Panc1 (cell line): Measurements from ENCODE around the gene MTA1. TPM values are rescaled to one million over a fixed set of nuclear protein-coding genes. Genes with fewer than 3 reads are reported as not detected.
A peak's percentile ranks its signal among the peaks of the same experiment; 100 is the strongest.

ENCODE experiments used
- ATAC-seq: fragments of 200-7000 bp; cut with Tn5 transposase; 2 replicates; pipeline ENCODE4 v1.9.1; 2020; ENCODE audit warnings: mild to moderate bottlenecking, moderate library complexity
- Bru-seq: library from RNA; stranded (reverse); fragments of 400-500 nt; gene quantifications from one replicate; lab custom pipeline; 2021; lab: Mats Ljungman, UMichigan
- BruChase-seq, 2 experiments: library from RNA; stranded (reverse); fragments of 400-500 nt; gene quantifications; one replicate each; lab custom pipeline; 2021; lab: Mats Ljungman, UMichigan
- BruUV-seq: library from RNA; stranded (reverse); fragments of 400-500 nt; replicated peaks from 2 replicates; lab custom pipeline; 2021; lab: Mats Ljungman, UMichigan
- CTCF ChIA-PET: fragments of 300-600 bp; sonication (Branson Sonifier 250); formaldehyde crosslinking; loops from one replicate; lab custom pipeline; 2022; ENCODE audit warnings: antibody characterized with exemption; lab: Charles Lee
- POLR2A ChIA-PET: fragments of 300-600 bp; sonication (Branson Sonifier 250); formaldehyde crosslinking; loops from one replicate; lab custom pipeline; 2022; ENCODE audit warnings: antibody characterized with exemption; lab: Charles Lee
- DNase-seq: peaks from one replicate; pipeline ENCODE4 v3.0.0-alpha.2; 2010; ENCODE audit warnings: low read depth, low spot score
- H3K27ac ChIP-seq: 2 replicates; pipeline ENCODE4 v1.5.1; 2011; ENCODE audit warnings: mild to moderate bottlenecking, low read length, inconsistent platforms
- H3K27me3 ChIP-seq: fragments of 200-500 bp; sonication (Bioruptor generic); 2 replicates; pipeline ENCODE4 v1.6.0; 2014; ENCODE audit warnings: low read length, inconsistent platforms; ENCODE audit not compliant: control insufficient read depth, insufficient read depth
- H3K36me3 ChIP-seq: fragments of 200-500 bp; sonication (Bioruptor generic); 2 replicates; pipeline ENCODE4 v1.5.1; 2014; ENCODE audit warnings: inconsistent platforms, mild to moderate bottlenecking, low read length, moderate library complexity; ENCODE audit not compliant: control insufficient read depth, insufficient read depth
- H3K4me1 ChIP-seq: 2 replicates; pipeline ENCODE4 v1.5.1; 2011; ENCODE audit warnings: inconsistent platforms, mild to moderate bottlenecking, low read length, moderate library complexity; ENCODE audit not compliant: control insufficient read depth, insufficient read depth
- H3K4me3 ChIP-seq, 2 experiments: 2 replicates each; pipeline ENCODE4 v1.5.1; 2011 to 2012; ENCODE audit warnings: low read depth in 2 of 2, low read length in 2 of 2, mild to moderate bottlenecking in 2 of 2, inconsistent platforms in 1 of 2, moderate library complexity in 1 of 2
- H3K9me3 ChIP-seq: fragments of 200-500 bp; sonication (Bioruptor generic); 2 replicates; pipeline ENCODE4 v1.5.1; 2014; ENCODE audit warnings: low read depth, mild to moderate bottlenecking, inconsistent platforms, low read length, moderate library complexity; ENCODE audit not compliant: control insufficient read depth, insufficient read depth
- POLR2AphosphoS5 ChIP-seq: IDR thresholded peaks from 2 replicates; pipeline ENCODE4 v1.6.1; 2012; ENCODE audit warnings: mild to moderate bottlenecking, low read depth, low read length, moderate library complexity
- SIN3A ChIP-seq: IDR thresholded peaks from 2 replicates; pipeline ENCODE4 v1.6.1; 2012; ENCODE audit warnings: low read depth, mild to moderate bottlenecking, low read length, moderate library complexity, borderline replicate concordance; ENCODE audit not compliant: insufficient read depth
- TCF7L2 ChIP-seq: IDR thresholded peaks from 2 replicates; pipeline ENCODE4 v1.6.1; 2011; ENCODE audit warnings: mild to moderate bottlenecking, low read depth, low read length, inconsistent platforms
- in situ Hi-C: cut with HindIII; loops from 2 replicates; pipeline ENCODE4 v1.10.0; 2016; ENCODE audit warnings: low sequenced_read_pairs, low pct_unique_long_range_greater_than_20kb
- intact Hi-C: fragments of 100-400 bp; cut with micrococcal nuclease; formaldehyde crosslinking; loops from one replicate; pipeline ENCODE4 v1.10.0; 2022; ENCODE audit not compliant: unreplicated experiment
- long read RNA-seq: library from polyadenylated mRNA; unstranded; transcript quantifications from one replicate; pipeline ENCODE4 v2.0.0, GENCODE V29; 2021; ENCODE audit not compliant: unreplicated experiment
- polyA plus RNA-seq: library from polyadenylated mRNA; unstranded; fragments of >200 nt; gene quantifications from one replicate; pipeline ENCODE4 v1.2.1, GENCODE V29; 2012; ENCODE audit warnings: missing spikeins; ENCODE audit not compliant: insufficient read length
- total RNA-seq: library from RNA; stranded (reverse); gene quantifications from one replicate; pipeline ENCODE4 v1.2.1, GENCODE V29; 2021; ENCODE audit not compliant: unreplicated experiment
- TF ChIP-seq, protein P1 (sequence below), 2 experiments: IDR thresholded peaks; 2 replicates each; pipeline ENCODE4 v1.6.1; 2011 to 2012; ENCODE audit warnings: low read depth in 2 of 2, control low read depth in 1 of 2, low read length in 1 of 2, mild to moderate bottlenecking in 1 of 2, moderate library complexity in 1 of 2; ENCODE audit not compliant: insufficient read depth in 1 of 2
- TF ChIP-seq, protein P2 (sequence below): fragments of 450-650 bp; IDR thresholded peaks from 2 replicates; pipeline ENCODE4 v1.5.1; 2017; ENCODE audit warnings: mild to moderate bottlenecking

The MTA1 gene
- total RNA-seq (105 TPM), Bru-seq, nascent RNA (percentile 68 among the genes with signal in this experiment), BruChase-seq, experiment 1, labeled RNA remaining after a 2-hour chase (percentile 75 among the genes with signal in this experiment), BruChase-seq, experiment 2, labeled RNA remaining after a 6-hour chase (percentile 76 among the genes with signal in this experiment)
- polyA plus RNA-seq, result 102 TPM
- long read RNA-seq, transcript MTA1-212 (2 exons, 700 nt), result major isoform, 23 of 74 reads
- long read RNA-seq, transcript MTA1-211 (3 exons, 842 nt), result minor isoform, 5 of 74 reads
- long read RNA-seq, partial matches to known transcripts, result 14 of 74 reads
- long read RNA-seq, other reads (novel, unspliced or antisense), result 27 of 74 reads

DNA sequence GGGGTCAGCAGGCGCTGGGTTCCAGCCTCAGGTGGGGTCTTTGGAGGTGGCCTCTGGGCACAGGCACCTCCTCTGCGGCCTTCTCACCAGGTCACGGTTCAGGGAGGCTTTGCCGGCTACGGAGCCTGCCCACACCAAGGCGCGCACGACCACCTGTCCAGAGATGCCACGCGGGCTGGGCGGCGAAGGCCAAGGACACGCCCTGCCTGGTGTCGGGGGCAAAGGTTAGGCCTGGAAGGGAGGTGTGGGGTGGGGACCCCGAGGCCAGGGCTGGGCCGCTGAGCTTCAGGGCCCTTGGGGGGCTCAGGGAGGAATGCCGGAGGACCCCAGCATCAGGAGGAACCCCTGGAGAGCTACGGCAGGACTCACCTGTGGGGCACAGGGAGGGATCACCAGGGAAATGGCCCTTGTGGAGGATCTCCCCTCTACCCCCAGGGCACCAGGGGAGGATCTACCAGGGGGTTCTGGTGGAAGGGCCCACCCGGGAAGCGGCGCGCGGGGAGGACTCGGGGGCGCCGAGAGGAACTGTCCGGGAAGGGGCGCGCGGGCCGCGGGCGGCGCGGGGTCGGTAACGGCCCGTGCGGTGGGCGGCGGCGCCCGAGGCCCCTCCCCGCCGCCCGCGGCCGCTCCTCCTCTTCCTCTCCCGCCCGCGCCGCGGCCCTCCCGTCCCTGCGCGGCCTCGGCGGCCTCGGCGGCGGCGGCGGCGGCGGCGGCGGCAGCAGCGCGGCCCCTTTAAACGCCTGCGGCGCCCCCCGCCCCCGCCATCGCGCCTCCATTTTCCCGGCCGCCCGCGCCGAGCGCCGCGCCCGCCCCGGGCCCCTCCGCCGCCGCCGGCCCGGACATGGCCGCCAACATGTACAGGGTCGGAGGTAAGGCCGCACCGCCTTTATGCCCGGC lies at the start of gene MTA1:
MTA1 (plus strand) TSS at position 633 of the 897 bp plus-strand sequence; CDS start at position 842, 209 bp downstream.
- H3K27ac ChIP-seq, result peak within 1 kb of the TSS; percentile 82
- H3K9me3 ChIP-seq, result no peaks in the 10 kb centered on the region
- H3K4me1 ChIP-seq, result peaks cover 19% of the 10 kb centered on the region
- peak within 1 kb of the TSS; percentile 74 for H3K4me3 ChIP-seq
- intact Hi-C loops, result no loop called here
- in situ Hi-C loops, result no loop called here
- peaks cover 5% of the 10 kb centered on the region; the same call in 1 of the 2 replicates for H3K36me3 ChIP-seq
- ChIA-PET POLR2A (no interaction called here), CTCF (no interaction called here)
- peak; percentile 82 for ATAC-seq
- H3K27me3 ChIP-seq, result no peaks in the 10 kb centered on the region
- BruUV-seq, result no TSS peak
- TF ChIP-seq, protein P1, sequence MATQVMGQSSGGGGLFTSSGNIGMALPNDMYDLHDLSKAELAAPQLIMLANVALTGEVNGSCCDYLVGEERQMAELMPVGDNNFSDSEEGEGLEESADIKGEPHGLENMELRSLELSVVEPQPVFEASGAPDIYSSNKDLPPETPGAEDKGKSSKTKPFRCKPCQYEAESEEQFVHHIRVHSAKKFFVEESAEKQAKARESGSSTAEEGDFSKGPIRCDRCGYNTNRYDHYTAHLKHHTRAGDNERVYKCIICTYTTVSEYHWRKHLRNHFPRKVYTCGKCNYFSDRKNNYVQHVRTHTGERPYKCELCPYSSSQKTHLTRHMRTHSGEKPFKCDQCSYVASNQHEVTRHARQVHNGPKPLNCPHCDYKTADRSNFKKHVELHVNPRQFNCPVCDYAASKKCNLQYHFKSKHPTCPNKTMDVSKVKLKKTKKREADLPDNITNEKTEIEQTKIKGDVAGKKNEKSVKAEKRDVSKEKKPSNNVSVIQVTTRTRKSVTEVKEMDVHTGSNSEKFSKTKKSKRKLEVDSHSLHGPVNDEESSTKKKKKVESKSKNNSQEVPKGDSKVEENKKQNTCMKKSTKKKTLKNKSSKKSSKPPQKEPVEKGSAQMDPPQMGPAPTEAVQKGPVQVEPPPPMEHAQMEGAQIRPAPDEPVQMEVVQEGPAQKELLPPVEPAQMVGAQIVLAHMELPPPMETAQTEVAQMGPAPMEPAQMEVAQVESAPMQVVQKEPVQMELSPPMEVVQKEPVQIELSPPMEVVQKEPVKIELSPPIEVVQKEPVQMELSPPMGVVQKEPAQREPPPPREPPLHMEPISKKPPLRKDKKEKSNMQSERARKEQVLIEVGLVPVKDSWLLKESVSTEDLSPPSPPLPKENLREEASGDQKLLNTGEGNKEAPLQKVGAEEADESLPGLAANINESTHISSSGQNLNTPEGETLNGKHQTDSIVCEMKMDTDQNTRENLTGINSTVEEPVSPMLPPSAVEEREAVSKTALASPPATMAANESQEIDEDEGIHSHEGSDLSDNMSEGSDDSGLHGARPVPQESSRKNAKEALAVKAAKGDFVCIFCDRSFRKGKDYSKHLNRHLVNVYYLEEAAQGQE (IDR thresholded peaks at IDR 0.05; ENCODE audit: insufficient read depth in 1 of 2, low read depth in 2 of 2, low read length in 1 of 2), result no peak
- TF ChIP-seq TCF7L2 (no peak), SIN3A (no peak), POLR2AphosphoS5 (no peak)
- TF ChIP-seq, protein P2, sequence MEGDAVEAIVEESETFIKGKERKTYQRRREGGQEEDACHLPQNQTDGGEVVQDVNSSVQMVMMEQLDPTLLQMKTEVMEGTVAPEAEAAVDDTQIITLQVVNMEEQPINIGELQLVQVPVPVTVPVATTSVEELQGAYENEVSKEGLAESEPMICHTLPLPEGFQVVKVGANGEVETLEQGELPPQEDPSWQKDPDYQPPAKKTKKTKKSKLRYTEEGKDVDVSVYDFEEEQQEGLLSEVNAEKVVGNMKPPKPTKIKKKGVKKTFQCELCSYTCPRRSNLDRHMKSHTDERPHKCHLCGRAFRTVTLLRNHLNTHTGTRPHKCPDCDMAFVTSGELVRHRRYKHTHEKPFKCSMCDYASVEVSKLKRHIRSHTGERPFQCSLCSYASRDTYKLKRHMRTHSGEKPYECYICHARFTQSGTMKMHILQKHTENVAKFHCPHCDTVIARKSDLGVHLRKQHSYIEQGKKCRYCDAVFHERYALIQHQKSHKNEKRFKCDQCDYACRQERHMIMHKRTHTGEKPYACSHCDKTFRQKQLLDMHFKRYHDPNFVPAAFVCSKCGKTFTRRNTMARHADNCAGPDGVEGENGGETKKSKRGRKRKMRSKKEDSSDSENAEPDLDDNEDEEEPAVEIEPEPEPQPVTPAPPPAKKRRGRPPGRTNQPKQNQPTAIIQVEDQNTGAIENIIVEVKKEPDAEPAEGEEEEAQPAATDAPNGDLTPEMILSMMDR, result no peak
- no peak for DNase-seq

DNA sequence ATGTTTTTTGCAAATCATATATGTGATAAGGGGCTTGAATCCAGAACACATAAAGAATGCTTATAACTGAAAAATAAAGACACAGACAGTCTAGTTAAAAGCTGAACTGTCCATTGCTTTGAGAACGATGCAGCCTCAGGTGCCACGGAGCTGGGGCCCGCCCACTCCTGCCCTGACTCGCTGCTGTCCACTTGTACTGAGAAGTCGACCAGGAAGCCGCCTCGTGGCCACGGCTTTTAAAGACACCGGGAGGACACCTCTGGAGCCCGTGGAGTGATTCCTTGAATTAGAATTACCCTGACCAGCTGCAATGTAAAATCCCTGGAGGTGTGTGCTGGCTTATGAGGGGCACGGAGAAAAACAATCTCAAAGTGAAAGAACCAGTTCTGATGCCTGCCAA lies 45.2 kb upstream of the MTA1 start:
- CTCF ChIA-PET, result interaction anchor here (0.6 kb wide), 1 partner anchor 98 kb away, joined by 10 read pairs; no protein-coding TSS in a partner anchor
- intact Hi-C loops (loop anchor here (10.0 kb wide), 1 partner anchor 110 kb away; the partner anchor contains the start of gene CRIP1), in situ Hi-C loops (no loop called here)
- Histone ChIP-seq H3K4me1 (no peaks in the 10 kb centered on the region), H3K9me3 (no peaks in the 10 kb centered on the region), H3K36me3 (no peaks in the 10 kb centered on the region), H3K4me3 (no peak overlapping the region), H3K27ac (no peak overlapping the region), H3K27me3 (no peaks in the 10 kb centered on the region)
- BruUV-seq, result TSS peak; percentile 60
- DNase-seq (no peak), ATAC-seq (no peak)
- no peak for TF ChIP-seq POLR2AphosphoS5
- TF ChIP-seq, protein P1 (IDR thresholded peaks at IDR 0.05; ENCODE audit: insufficient read depth in 1 of 2, low read depth in 2 of 2, low read length in 1 of 2), result no peak
- TF ChIP-seq TCF7L2, result no peak
- TF ChIP-seq, protein P2, result no peak
- TF ChIP-seq SIN3A, result no peak
- POLR2A ChIA-PET, result no interaction called here
